H1 (cell line): Measurements from ENCODE around the gene ALAS1.

Experiments
- BACH1 ChIP-seq: IDR thresholded peaks from 2 replicates; pipeline ENCODE4 v1.6.1; 2012; ENCODE audit warnings: low read length, improper control_type of control experiment
- EZH2 ChIP-seq: fragments of 200-600 bp; sonication (generic); IDR thresholded peaks from 2 replicates; pipeline ENCODE4 v1.7.1; 2012; ENCODE audit warnings: low read depth, mild to moderate bottlenecking, moderate library complexity, low read length, inconsistent platforms; ENCODE audit not compliant: severe bottlenecking
- HDAC2 ChIP-seq, 2 experiments: fragments of 300-600 bp in 1 of 2; sonication (generic) in 1 of 2; IDR thresholded peaks; 2 replicates each; pipeline ENCODE4 v1.6.1; 2011 to 2012; ENCODE audit warnings: low read depth in 2 of 2, low read length in 2 of 2, mild to moderate bottlenecking in 2 of 2, moderate library complexity in 2 of 2, borderline replicate concordance in 1 of 2, inconsistent platforms in 1 of 2
- JUN ChIP-seq: IDR thresholded peaks from 2 replicates; pipeline ENCODE4 v1.6.1; 2011; ENCODE audit warnings: low read depth, mild to moderate bottlenecking, improper control_type of control experiment, low read length
- RAD21 ChIP-seq, 2 experiments: IDR thresholded peaks in 1 of 2; conservative IDR thresholded peaks in 1 of 2; 2 replicates each; pipeline ENCODE4 v1.6.1; 2011; ENCODE audit warnings: low read depth in 2 of 2, low read length in 2 of 2, improper control_type of control experiment in 1 of 2, inconsistent platforms in 1 of 2, mild to moderate bottlenecking in 1 of 2, moderate library complexity in 1 of 2
- SP1 ChIP-seq: IDR thresholded peaks from 2 replicates; pipeline ENCODE4 v1.6.1; 2011; ENCODE audit warnings: low read depth, low read length
- ZNF274 ChIP-seq: IDR thresholded peaks from 2 replicates; pipeline ENCODE4 v1.7.0; 2012; ENCODE audit warnings: low read length, borderline replicate concordance; ENCODE audit errors: extremely low read depth
- TF ChIP-seq, protein P1 (sequence below), 3 experiments: IDR thresholded peaks; 1 replicate in 2 of 3; 2 replicates in 1 of 3; pipeline versions ENCODE4 v1.5.1 to v1.6.1; 2011; ENCODE audit warnings: low read length in 3 of 3, mild to moderate bottlenecking in 3 of 3, inconsistent platforms in 2 of 3, low read depth in 1 of 3, moderate library complexity in 1 of 3; ENCODE audit not compliant: insufficient read depth in 1 of 3; ENCODE audit errors: control extremely low read depth in 1 of 3
- TF ChIP-seq, protein P2 (sequence below): IDR thresholded peaks from 2 replicates; pipeline ENCODE4 v1.6.1; 2012; ENCODE audit warnings: inconsistent platforms
- TF ChIP-seq, protein P3 (sequence below): IDR thresholded peaks from 2 replicates; pipeline ENCODE4 v1.6.1; 2012; ENCODE audit warnings: low read length, inconsistent platforms
- TF ChIP-seq, protein P4 (sequence below): fragments of 300-600 bp; sonication (generic); IDR thresholded peaks from 2 replicates; pipeline ENCODE4 v1.7.1; 2012; ENCODE audit warnings: low read length, moderate library complexity, mild to moderate bottlenecking, inconsistent platforms; ENCODE audit not compliant: insufficient replicate concordance

DNA sequence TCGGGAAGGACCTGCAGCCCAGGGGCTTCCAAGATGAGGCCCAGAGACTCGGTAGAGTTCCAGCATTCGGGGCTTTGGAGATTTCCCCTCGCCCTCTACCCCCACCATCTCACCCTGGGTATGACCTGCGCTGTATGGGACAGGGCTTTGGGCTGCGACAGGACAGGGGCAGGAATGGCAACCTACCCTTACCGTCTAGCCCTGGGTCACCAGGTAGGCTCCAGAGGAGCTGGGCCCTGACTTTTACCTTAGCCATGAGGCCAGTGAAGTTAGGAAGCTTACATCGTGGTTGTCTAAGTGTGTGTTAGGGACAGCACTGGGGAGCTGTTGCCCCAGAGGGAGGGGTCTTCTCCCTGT lies 48.3 kb downstream of the ALAS1 start:
- TF ChIP-seq HDAC2 (IDR thresholded peaks at IDR 0.05; ENCODE audit: borderline replicate concordance in 1 of 2, low read depth in 2 of 2, low read length in 2 of 2) (no peak), JUN (no peak), RAD21 (IDR thresholded peaks at IDR 0.05 in 1 of 2, conservative IDR thresholded peaks at IDR 0.05 in 1 of 2; ENCODE audit: low read depth in 2 of 2, low read length in 2 of 2) (no peak), SP1 (no peak), ZNF274 (no peak), BACH1 (no peak), EZH2 (peak; percentile 36)
- TF ChIP-seq, protein P1, sequence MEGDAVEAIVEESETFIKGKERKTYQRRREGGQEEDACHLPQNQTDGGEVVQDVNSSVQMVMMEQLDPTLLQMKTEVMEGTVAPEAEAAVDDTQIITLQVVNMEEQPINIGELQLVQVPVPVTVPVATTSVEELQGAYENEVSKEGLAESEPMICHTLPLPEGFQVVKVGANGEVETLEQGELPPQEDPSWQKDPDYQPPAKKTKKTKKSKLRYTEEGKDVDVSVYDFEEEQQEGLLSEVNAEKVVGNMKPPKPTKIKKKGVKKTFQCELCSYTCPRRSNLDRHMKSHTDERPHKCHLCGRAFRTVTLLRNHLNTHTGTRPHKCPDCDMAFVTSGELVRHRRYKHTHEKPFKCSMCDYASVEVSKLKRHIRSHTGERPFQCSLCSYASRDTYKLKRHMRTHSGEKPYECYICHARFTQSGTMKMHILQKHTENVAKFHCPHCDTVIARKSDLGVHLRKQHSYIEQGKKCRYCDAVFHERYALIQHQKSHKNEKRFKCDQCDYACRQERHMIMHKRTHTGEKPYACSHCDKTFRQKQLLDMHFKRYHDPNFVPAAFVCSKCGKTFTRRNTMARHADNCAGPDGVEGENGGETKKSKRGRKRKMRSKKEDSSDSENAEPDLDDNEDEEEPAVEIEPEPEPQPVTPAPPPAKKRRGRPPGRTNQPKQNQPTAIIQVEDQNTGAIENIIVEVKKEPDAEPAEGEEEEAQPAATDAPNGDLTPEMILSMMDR (IDR thresholded peaks at IDR 0.05; ENCODE audit: control extremely low read depth in 1 of 3, insufficient read depth in 1 of 3, low read depth in 1 of 3, low read length in 3 of 3), result no peak
- TF ChIP-seq, protein P2, sequence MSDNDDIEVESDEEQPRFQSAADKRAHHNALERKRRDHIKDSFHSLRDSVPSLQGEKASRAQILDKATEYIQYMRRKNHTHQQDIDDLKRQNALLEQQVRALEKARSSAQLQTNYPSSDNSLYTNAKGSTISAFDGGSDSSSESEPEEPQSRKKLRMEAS, result no peak
- TF ChIP-seq, protein P3, sequence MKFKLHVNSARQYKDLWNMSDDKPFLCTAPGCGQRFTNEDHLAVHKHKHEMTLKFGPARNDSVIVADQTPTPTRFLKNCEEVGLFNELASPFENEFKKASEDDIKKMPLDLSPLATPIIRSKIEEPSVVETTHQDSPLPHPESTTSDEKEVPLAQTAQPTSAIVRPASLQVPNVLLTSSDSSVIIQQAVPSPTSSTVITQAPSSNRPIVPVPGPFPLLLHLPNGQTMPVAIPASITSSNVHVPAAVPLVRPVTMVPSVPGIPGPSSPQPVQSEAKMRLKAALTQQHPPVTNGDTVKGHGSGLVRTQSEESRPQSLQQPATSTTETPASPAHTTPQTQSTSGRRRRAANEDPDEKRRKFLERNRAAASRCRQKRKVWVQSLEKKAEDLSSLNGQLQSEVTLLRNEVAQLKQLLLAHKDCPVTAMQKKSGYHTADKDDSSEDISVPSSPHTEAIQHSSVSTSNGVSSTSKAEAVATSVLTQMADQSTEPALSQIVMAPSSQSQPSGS, result no peak
- TF ChIP-seq, protein P4, sequence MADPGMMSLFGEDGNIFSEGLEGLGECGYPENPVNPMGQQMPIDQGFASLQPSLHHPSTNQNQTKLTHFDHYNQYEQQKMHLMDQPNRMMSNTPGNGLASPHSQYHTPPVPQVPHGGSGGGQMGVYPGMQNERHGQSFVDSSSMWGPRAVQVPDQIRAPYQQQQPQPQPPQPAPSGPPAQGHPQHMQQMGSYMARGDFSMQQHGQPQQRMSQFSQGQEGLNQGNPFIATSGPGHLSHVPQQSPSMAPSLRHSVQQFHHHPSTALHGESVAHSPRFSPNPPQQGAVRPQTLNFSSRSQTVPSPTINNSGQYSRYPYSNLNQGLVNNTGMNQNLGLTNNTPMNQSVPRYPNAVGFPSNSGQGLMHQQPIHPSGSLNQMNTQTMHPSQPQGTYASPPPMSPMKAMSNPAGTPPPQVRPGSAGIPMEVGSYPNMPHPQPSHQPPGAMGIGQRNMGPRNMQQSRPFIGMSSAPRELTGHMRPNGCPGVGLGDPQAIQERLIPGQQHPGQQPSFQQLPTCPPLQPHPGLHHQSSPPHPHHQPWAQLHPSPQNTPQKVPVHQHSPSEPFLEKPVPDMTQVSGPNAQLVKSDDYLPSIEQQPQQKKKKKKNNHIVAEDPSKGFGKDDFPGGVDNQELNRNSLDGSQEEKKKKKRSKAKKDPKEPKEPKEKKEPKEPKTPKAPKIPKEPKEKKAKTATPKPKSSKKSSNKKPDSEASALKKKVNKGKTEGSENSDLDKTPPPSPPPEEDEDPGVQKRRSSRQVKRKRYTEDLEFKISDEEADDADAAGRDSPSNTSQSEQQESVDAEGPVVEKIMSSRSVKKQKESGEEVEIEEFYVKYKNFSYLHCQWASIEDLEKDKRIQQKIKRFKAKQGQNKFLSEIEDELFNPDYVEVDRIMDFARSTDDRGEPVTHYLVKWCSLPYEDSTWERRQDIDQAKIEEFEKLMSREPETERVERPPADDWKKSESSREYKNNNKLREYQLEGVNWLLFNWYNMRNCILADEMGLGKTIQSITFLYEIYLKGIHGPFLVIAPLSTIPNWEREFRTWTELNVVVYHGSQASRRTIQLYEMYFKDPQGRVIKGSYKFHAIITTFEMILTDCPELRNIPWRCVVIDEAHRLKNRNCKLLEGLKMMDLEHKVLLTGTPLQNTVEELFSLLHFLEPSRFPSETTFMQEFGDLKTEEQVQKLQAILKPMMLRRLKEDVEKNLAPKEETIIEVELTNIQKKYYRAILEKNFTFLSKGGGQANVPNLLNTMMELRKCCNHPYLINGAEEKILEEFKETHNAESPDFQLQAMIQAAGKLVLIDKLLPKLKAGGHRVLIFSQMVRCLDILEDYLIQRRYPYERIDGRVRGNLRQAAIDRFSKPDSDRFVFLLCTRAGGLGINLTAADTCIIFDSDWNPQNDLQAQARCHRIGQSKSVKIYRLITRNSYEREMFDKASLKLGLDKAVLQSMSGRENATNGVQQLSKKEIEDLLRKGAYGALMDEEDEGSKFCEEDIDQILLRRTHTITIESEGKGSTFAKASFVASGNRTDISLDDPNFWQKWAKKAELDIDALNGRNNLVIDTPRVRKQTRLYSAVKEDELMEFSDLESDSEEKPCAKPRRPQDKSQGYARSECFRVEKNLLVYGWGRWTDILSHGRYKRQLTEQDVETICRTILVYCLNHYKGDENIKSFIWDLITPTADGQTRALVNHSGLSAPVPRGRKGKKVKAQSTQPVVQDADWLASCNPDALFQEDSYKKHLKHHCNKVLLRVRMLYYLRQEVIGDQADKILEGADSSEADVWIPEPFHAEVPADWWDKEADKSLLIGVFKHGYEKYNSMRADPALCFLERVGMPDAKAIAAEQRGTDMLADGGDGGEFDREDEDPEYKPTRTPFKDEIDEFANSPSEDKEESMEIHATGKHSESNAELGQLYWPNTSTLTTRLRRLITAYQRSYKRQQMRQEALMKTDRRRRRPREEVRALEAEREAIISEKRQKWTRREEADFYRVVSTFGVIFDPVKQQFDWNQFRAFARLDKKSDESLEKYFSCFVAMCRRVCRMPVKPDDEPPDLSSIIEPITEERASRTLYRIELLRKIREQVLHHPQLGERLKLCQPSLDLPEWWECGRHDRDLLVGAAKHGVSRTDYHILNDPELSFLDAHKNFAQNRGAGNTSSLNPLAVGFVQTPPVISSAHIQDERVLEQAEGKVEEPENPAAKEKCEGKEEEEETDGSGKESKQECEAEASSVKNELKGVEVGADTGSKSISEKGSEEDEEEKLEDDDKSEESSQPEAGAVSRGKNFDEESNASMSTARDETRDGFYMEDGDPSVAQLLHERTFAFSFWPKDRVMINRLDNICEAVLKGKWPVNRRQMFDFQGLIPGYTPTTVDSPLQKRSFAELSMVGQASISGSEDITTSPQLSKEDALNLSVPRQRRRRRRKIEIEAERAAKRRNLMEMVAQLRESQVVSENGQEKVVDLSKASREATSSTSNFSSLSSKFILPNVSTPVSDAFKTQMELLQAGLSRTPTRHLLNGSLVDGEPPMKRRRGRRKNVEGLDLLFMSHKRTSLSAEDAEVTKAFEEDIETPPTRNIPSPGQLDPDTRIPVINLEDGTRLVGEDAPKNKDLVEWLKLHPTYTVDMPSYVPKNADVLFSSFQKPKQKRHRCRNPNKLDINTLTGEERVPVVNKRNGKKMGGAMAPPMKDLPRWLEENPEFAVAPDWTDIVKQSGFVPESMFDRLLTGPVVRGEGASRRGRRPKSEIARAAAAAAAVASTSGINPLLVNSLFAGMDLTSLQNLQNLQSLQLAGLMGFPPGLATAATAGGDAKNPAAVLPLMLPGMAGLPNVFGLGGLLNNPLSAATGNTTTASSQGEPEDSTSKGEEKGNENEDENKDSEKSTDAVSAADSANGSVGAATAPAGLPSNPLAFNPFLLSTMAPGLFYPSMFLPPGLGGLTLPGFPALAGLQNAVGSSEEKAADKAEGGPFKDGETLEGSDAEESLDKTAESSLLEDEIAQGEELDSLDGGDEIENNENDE, result no peak
